ENCODE data around the gene TAF6.

The TAF6 gene

DNA sequence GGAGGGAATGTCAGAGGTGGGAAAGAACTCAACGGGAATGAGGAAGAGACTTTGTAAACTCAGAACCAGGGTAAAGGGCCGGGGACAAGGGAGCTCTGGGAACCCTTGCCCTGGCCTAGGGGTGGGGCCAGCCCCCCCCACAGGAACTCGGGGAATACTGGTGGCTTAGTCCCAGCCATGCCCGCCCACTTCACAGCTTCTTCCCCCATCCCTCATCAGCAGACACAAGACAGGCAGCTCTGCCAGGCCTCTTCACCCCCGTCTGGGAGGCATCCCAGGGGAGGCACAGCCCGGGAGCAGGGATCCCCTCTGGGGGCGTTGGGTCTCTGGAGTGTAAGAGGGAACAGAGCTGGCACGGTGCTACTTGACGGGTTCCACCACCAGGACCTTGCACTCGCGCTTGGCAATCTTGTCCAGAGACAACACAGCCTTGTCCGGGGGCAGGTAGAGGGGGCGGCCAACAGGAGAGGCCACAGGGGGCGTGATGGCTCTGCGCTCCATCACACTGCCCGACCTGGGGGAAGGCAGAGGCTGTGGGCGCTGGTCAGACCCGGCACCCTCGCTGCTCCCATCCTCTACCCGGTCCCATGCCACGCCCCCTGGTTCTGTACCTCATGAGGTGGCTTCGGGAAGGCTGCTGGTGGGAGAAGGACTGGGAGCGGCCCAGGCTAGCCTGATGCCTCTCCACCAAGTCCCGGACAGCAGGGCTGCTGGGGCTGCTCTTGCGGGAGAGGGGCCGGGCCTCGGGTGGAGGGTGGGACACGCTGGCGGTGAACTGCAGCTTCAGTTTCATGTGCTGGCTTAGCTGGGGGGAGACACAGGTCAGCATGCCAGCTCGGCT lies 35.7 kb upstream of the TAF6 start:
- H3K36me3 ChIP-seq (replicated peaks; ENCODE audit: low read depth, low read length) = peaks cover 38% of the 10 kb centered on the region

DNA sequence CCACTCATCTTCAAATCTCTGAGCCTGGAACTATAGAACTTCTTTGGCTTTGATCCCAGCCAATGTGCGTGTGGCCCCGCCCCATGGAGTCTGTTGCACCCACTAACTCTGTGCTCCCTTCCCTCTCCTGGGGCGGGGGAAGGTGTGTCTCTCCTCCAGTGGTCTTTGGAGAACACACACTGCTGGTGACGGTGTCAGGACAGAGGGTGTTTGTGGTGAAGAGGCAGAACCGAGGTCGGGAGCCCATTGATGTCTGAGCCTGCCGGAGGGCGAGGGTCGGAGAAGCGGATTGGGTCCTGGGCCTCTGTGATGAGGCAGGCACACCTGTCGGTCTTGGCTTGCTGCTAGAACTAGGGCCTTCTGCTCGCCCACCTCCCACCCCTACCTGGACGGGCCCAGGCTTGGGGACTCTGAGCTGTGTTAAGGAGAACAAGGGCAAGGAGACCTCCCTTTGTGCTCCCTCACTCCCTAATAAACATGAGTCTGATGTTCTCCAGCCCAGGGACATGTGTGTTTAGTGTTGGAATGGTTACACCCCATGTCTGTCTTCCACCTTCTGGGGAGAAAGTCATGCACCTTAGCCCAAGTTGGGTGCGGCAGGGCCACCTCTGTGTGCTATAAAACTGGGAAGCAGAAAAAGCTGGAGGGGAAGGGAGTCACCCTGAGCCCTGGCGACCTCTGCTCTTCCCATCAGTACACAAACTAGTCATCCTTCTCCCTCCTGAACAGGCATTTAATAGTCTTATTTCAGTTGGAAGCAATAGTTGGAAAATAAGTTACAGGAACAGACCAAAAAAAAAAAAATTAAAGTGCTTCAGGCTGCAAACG lies 34.8 kb upstream of the TAF6 start:
- Histone ChIP-seq H3K9me3 (ENCODE audit: insufficient read depth, low read length) (no peaks in the 10 kb centered on the region), H2AFZ (ENCODE audit: low read depth, low read length) (no peak overlapping the region), H3K9ac (ENCODE audit: low read length) (no peak overlapping the region), H4K20me1 (ENCODE audit: insufficient read depth, low read length) (peaks cover 2% of the 10 kb centered on the region; the same call in 1 of the 2 replicates), H3K4me2 (ENCODE audit: low read length) (no peak overlapping the region), H3K4me1 (ENCODE audit: low read length) (peaks cover 32% of the 10 kb centered on the region), H3K27ac (ENCODE audit: low read length) (no peak overlapping the region), H3K79me2 (ENCODE audit: low read length) (peaks cover 33% of the 10 kb centered on the region), H3K36me3 (replicated peaks; ENCODE audit: low read depth, low read length) (peaks cover 38% of the 10 kb centered on the region), H3K27me3 (ENCODE audit: low read depth, low read length) (no peaks in the 10 kb centered on the region), H3K4me3 (ENCODE audit: low read length) (no peak overlapping the region)
- no peak for TF ChIP-seq EZH2phosphoT487 (IDR thresholded peaks at IDR 0.05; ENCODE audit: low read depth)
- TF ChIP-seq, protein P1, sequence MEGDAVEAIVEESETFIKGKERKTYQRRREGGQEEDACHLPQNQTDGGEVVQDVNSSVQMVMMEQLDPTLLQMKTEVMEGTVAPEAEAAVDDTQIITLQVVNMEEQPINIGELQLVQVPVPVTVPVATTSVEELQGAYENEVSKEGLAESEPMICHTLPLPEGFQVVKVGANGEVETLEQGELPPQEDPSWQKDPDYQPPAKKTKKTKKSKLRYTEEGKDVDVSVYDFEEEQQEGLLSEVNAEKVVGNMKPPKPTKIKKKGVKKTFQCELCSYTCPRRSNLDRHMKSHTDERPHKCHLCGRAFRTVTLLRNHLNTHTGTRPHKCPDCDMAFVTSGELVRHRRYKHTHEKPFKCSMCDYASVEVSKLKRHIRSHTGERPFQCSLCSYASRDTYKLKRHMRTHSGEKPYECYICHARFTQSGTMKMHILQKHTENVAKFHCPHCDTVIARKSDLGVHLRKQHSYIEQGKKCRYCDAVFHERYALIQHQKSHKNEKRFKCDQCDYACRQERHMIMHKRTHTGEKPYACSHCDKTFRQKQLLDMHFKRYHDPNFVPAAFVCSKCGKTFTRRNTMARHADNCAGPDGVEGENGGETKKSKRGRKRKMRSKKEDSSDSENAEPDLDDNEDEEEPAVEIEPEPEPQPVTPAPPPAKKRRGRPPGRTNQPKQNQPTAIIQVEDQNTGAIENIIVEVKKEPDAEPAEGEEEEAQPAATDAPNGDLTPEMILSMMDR (IDR thresholded peaks at IDR 0.05; ENCODE audit: low read depth, low read length) = no peak

More for the DNA sequence above, 35.7 kb upstream of the TAF6 start:
- Histone ChIP-seq H3K9me3 (ENCODE audit: insufficient read depth, low read length) (no peaks in the 10 kb centered on the region), H3K79me2 (ENCODE audit: low read length) (peaks cover 24% of the 10 kb centered on the region), H3K4me1 (ENCODE audit: low read length) (peaks cover 34% of the 10 kb centered on the region), H3K4me3 (ENCODE audit: low read length) (no peak overlapping the region), H3K27me3 (ENCODE audit: low read depth, low read length) (no peaks in the 10 kb centered on the region), H3K4me2 (ENCODE audit: low read length) (no peak overlapping the region), H2AFZ (ENCODE audit: low read depth, low read length) (no peak overlapping the region), H3K9ac (ENCODE audit: low read length) (no peak overlapping the region), H4K20me1 (ENCODE audit: insufficient read depth, low read length) (peaks cover 2% of the 10 kb centered on the region; the same call in 1 of the 2 replicates), H3K27ac (ENCODE audit: low read length) (no peak overlapping the region)
- TF ChIP-seq, protein P1 (IDR thresholded peaks at IDR 0.05; ENCODE audit: low read depth, low read length) = no peak
- TF ChIP-seq EZH2phosphoT487 (IDR thresholded peaks at IDR 0.05; ENCODE audit: low read depth) = no peak

DNA sequence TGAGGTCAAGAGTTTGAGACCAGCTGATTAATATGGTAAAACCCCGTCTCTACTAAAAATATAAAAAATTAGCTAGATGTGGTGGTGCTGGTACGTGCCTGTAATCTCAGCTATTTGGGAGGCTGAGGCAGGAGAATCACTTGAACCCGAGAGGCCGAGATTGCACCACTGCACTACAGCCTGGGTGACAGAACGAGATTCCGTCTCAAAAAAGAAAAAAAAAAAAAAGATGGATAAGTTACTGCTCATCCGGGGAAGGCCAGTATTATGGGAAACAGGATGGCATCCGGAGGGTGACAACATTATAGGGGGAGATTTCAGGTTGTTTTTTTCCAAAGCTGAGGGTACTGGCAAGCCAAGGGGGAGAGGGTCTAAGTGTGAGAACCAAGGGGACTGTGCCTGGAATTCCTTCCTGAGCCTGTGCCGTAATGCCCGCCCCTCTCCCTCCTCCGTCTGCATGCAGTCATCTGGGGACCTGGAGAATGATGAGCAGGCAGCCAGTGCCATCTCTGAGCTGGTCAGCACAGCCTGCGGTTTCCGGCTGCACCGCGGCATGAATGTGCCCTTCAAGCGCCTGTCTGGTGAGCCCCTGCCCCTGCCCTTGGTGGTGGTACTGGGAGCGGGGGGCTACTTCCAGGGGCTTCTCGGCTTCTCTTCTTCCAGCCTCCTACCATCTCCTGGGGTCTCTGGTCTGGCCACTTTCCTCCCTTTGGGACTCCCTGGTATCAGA lies 33.9 kb upstream of the TAF6 start:
- H4K20me1 ChIP-seq (ENCODE audit: insufficient read depth, low read length) = peaks cover 2% of the 10 kb centered on the region; the same call in 1 of the 2 replicates

More for the DNA sequence above, 33.9 kb upstream of the TAF6 start:
- Histone ChIP-seq H3K27me3 (ENCODE audit: low read depth, low read length) (no peaks in the 10 kb centered on the region), H3K4me3 (ENCODE audit: low read length) (no peak overlapping the region), H3K9me3 (ENCODE audit: insufficient read depth, low read length) (no peaks in the 10 kb centered on the region), H3K79me2 (ENCODE audit: low read length) (peaks cover 32% of the 10 kb centered on the region), H3K4me2 (ENCODE audit: low read length) (no peak overlapping the region), H3K9ac (ENCODE audit: low read length) (no peak overlapping the region), H3K4me1 (ENCODE audit: low read length) (peaks cover 34% of the 10 kb centered on the region), H3K27ac (ENCODE audit: low read length) (no peak overlapping the region), H3K36me3 (replicated peaks; ENCODE audit: low read depth, low read length) (peaks cover 38% of the 10 kb centered on the region), H2AFZ (ENCODE audit: low read depth, low read length) (no peak overlapping the region)
- no peak for TF ChIP-seq EZH2phosphoT487 (IDR thresholded peaks at IDR 0.05; ENCODE audit: low read depth)
- TF ChIP-seq, protein P1 (IDR thresholded peaks at IDR 0.05; ENCODE audit: low read depth, low read length) = no peak

Data from OCI-LY3 (cell line).